ENCODE results near the gene CNTNAP3.
"Not testable (repeated sequence)": the region's sequence is repeated elsewhere in the genome, so short reads cannot be mapped to it uniquely, and the experiment has no call there.

DNA sequence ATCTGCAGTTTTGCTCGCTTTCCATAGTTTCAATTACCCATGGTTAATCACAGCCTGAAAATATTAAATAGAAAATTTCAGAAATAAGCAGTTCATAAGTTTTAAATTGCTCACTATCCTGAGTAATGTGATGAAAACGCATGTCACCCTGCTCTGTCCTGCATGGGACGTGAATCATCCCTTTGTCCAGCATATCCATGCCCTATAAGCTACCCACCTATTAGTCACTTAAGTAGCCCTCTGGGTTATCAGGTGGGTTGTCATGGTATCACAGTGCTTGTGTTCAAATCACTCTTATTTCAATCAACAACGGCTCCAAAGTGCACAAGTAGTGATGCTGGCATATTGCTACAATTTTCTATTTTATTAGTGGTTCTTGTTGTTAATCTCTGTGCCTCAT, 82.1 kb downstream of the CNTNAP3 start:
- TF ChIP-seq TAF1 (IDR thresholded peaks at IDR 0.05; ENCODE audit: low read depth, low read length); JUN (IDR thresholded peaks at IDR 0.05; ENCODE audit: low read depth, low read length); POLR2A (IDR thresholded peaks at IDR 0.05; ENCODE audit: control extremely low read depth in 1 of 2, low read depth in 2 of 2, low read length in 2 of 2); EZH2 (IDR thresholded peaks at IDR 0.05; ENCODE audit: low read depth, low read length, severe bottlenecking); MAFK (IDR thresholded peaks at IDR 0.05; ENCODE audit: low read depth, low read length): not testable (repeated sequence)
- TF ChIP-seq, protein P1, sequence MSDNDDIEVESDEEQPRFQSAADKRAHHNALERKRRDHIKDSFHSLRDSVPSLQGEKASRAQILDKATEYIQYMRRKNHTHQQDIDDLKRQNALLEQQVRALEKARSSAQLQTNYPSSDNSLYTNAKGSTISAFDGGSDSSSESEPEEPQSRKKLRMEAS (IDR thresholded peaks at IDR 0.05) = not testable (repeated sequence)
- TF ChIP-seq, protein P2, sequence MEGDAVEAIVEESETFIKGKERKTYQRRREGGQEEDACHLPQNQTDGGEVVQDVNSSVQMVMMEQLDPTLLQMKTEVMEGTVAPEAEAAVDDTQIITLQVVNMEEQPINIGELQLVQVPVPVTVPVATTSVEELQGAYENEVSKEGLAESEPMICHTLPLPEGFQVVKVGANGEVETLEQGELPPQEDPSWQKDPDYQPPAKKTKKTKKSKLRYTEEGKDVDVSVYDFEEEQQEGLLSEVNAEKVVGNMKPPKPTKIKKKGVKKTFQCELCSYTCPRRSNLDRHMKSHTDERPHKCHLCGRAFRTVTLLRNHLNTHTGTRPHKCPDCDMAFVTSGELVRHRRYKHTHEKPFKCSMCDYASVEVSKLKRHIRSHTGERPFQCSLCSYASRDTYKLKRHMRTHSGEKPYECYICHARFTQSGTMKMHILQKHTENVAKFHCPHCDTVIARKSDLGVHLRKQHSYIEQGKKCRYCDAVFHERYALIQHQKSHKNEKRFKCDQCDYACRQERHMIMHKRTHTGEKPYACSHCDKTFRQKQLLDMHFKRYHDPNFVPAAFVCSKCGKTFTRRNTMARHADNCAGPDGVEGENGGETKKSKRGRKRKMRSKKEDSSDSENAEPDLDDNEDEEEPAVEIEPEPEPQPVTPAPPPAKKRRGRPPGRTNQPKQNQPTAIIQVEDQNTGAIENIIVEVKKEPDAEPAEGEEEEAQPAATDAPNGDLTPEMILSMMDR (IDR thresholded peaks at IDR 0.05; ENCODE audit: control extremely low read depth in 1 of 3, insufficient read depth in 1 of 3, low read depth in 1 of 3, low read length in 3 of 3) = not testable (repeated sequence)
- TF ChIP-seq, protein P3, sequence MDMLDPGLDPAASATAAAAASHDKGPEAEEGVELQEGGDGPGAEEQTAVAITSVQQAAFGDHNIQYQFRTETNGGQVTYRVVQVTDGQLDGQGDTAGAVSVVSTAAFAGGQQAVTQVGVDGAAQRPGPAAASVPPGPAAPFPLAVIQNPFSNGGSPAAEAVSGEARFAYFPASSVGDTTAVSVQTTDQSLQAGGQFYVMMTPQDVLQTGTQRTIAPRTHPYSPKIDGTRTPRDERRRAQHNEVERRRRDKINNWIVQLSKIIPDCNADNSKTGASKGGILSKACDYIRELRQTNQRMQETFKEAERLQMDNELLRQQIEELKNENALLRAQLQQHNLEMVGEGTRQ (IDR thresholded peaks at IDR 0.05; ENCODE audit: low read length) = not testable (repeated sequence)

Measured in H1 (cell line).